K562 (cell line): ENCODE results near the gene SLC2A13. TPM values are rescaled to one million over a fixed set of nuclear protein-coding genes. Genes with fewer than 3 reads are reported as not detected.

Source experiments
- ATAC-seq: fragments of 200-7000 bp; cut with Tn5 transposase; 3 replicates; pipeline ENCODE4 v1.9.1; 2020; ENCODE audit warnings: moderate library complexity
- BruUV-seq: library from RNA; stranded (reverse); fragments of 400-500 nt; replicated peaks from 2 replicates; lab custom pipeline; 2021; lab: Mats Ljungman, UMichigan
- CTCF ChIA-PET: fragments of 300-600 bp; formaldehyde crosslinking; extraction: SDS; loops from one replicate; lab custom pipeline; 2021; ENCODE audit warnings: low intra/inter-chr PET ratio; lab: Yijun Ruan, JAX
- POLR2A ChIA-PET: fragments of 300-600, 350-650 bp; sonication (Branson Sonifier 250); formaldehyde crosslinking; extraction: SDS; loops from one replicate; lab custom pipeline; 2021; ENCODE audit warnings: antibody characterized with exemption, inconsistent platforms; lab: Yijun Ruan, JAX
- DNase-seq, 4 experiments: peaks; one replicate each; pipeline versions ENCODE4 v3.0.0 to v3.0.0-alpha.2; 2011 to 2018; ENCODE audit warnings: low spot score in 3 of 4, mixed read lengths in 3 of 4; ENCODE audit errors: extremely low read depth in 1 of 4
- FAIRE-seq: peaks from 2 replicates; lab custom pipeline; 2011; peaks lifted over from hg19 to GRCh38; lab: Jason Lieb, UNC
- H2AFZ ChIP-seq: 2 replicates; pipeline ENCODE4 v1.6.0; 2011; ENCODE audit warnings: low read depth, low read length, control low read depth, inconsistent platforms
- H3K27ac ChIP-seq: fragments of 200-600 bp; 3 replicates; pipeline ENCODE4 v1.8.0; 2011; ENCODE audit warnings: low read depth, mild to moderate bottlenecking, control low read depth, inconsistent platforms, low read length, moderate library complexity, mixed read lengths; ENCODE audit errors: extremely low read depth
- H3K27me3 ChIP-seq, 2 experiments: fragments of 300-600 bp in 1 of 2; 2 replicates in 1 of 2; 3 replicates in 1 of 2; pipeline versions ENCODE4 v1.6.0 to v1.8.0; 2011; ENCODE audit warnings: inconsistent platforms in 2 of 2, low read length in 2 of 2, mild to moderate bottlenecking in 1 of 2, mixed read lengths in 1 of 2, moderate library complexity in 1 of 2; ENCODE audit not compliant: control insufficient read depth in 2 of 2, insufficient read depth in 2 of 2
- H3K36me3 ChIP-seq: fragments of 300-600 bp; 3 replicates; pipeline ENCODE4 v1.8.0; 2011; ENCODE audit warnings: mild to moderate bottlenecking, low read length, inconsistent platforms; ENCODE audit not compliant: control insufficient read depth, insufficient read depth
- H3K4me1 ChIP-seq, 2 experiments: fragments of 200-600 bp in 1 of 2; replicated peaks in 1 of 2; 2 replicates in 1 of 2; 3 replicates in 1 of 2; pipeline versions ENCODE4 v1.5.1 to v1.8.0; 2011; ENCODE audit warnings: inconsistent platforms in 2 of 2, low read length in 2 of 2, mild to moderate bottlenecking in 1 of 2, mixed read lengths in 1 of 2, moderate library complexity in 1 of 2; ENCODE audit not compliant: control insufficient read depth in 2 of 2, insufficient read depth in 2 of 2
- H3K4me2 ChIP-seq: 2 replicates; pipeline ENCODE4 v1.6.1; 2011; ENCODE audit warnings: low read length, control low read depth, inconsistent platforms, mixed read lengths; ENCODE audit not compliant: insufficient read depth
- H3K4me3 ChIP-seq: fragments of 200-600 bp; sonication (generic), shearing (Covaris generic); 2 replicates; pipeline ENCODE4 v1.5.1; 2016; ENCODE audit warnings: control low read depth, inconsistent platforms
- H3K79me2 ChIP-seq: fragments of 200-600 bp; 3 replicates; pipeline ENCODE4 v1.8.0; 2011; ENCODE audit warnings: low read length, inconsistent platforms; ENCODE audit not compliant: control insufficient read depth, insufficient read depth
- H3K9ac ChIP-seq, 2 experiments: 2 replicates each; pipeline versions ENCODE4 v1.6.0 to v1.6.1; 2011; ENCODE audit warnings: low read depth in 2 of 2, low read length in 2 of 2, control low read depth in 1 of 2, inconsistent platforms in 1 of 2, mild to moderate bottlenecking in 1 of 2, mixed read lengths in 1 of 2; ENCODE audit not compliant: insufficient read depth in 1 of 2
- H3K9me1 ChIP-seq: one replicate; pipeline ENCODE4 v1.6.0; 2011; ENCODE audit warnings: inconsistent platforms, mild to moderate bottlenecking, low read length, moderate library complexity; ENCODE audit not compliant: control insufficient read depth, insufficient read depth
- H3K9me3 ChIP-seq: replicated peaks from 2 replicates; pipeline ENCODE4 v1.5.1; 2011; ENCODE audit warnings: low read depth, low read length, inconsistent platforms; ENCODE audit not compliant: control insufficient read depth, insufficient read depth
- H4K20me1 ChIP-seq: replicated peaks from 2 replicates; pipeline ENCODE4 v1.6.1; 2011; ENCODE audit warnings: low read length, inconsistent platforms, mixed read lengths; ENCODE audit not compliant: control insufficient read depth, insufficient read depth
- ZNF766 ChIP-seq: fragments of 200-800 bp; sonication (Bioruptor generic); conservative IDR thresholded peaks from 2 replicates; pipeline ENCODE4 v1.6.1; 2016; ENCODE audit warnings: missing genetic modification characterization, missing compliant biosample characterization
- WGBS: fragments of 100-300 bp; shearing (Covaris generic); methylation state at CpG from one replicate; pipeline ENCODE4 v1.1.6; 2016; ENCODE audit warnings: low coverage, mixed read lengths; ENCODE audit not compliant: insufficient coverage; ENCODE audit errors: missing lambda C conversion rate; 5-methylcytosine and 5-hydroxymethylcytosine counted together
- in situ Hi-C: fragments of 300-500 bp; cut with MboI; formaldehyde crosslinking; loops from 4 replicates; pipeline ENCODE4 v1.15.0; 2018; ENCODE audit warnings: inconsistent platforms, mixed read lengths
- intact Hi-C: fragments of 100-400 bp; cut with micrococcal nuclease; formaldehyde crosslinking; loops from 2 replicates; pipeline ENCODE4 v1.14.2; 2022
- polyA plus RNA-seq, 8 experiments: library from polyadenylated mRNA; depleted of rRNA in 4 of 8; stranded (reverse) in 5 of 8; unstranded in 3 of 8; fragments of >200 nt; fragmentation: Nextera tagmentation in 2 of 8; fragmentation: Illumina TruSeq in 1 of 8; extraction: Ambion mirVana in 2 of 8; extraction: Trizol in 1 of 8; gene quantifications; 2 replicates each; pipeline versions ENCODE4 v1.2.1 to v1.2.3, GENCODE V29; 2011 to 2014; ENCODE audit warnings: inconsistent platforms in 1 of 8, missing spikeins in 1 of 8
- total RNA-seq, 7 experiments: library from RNA; depleted of rRNA in 6 of 7; stranded (reverse); fragments of >200 nt in 6 of 7; fragmentation: Illumina TruSeq in 2 of 7; extraction: Trizol in 2 of 7; gene quantifications; 2 replicates each; pipeline versions ENCODE4 v1.2.1 to v1.2.3, GENCODE V29; 2011 to 2021; ENCODE audit warnings: low replicate concordance in 1 of 7
- TF ChIP-seq, protein P1 (sequence below): fragments of 450-650 bp; IDR thresholded peaks from 2 replicates; pipeline ENCODE4 v1.6.1; 2016; ENCODE audit warnings: mild to moderate bottlenecking, moderate library complexity
- TF ChIP-seq, protein P2 (sequence below): fragments of 450-650 bp; IDR thresholded peaks from 2 replicates; pipeline ENCODE4 v1.6.1; 2017; ENCODE audit warnings: antibody characterized with exemption, mild to moderate bottlenecking

The SLC2A13 gene
- total and polyA plus RNA-seq, 9 of the 15 experiments (the other 6 are each of a cell fraction or from before 2014, with no cell fraction given), result 1.7 to 12.4 (median 9.0) TPM

DNA sequence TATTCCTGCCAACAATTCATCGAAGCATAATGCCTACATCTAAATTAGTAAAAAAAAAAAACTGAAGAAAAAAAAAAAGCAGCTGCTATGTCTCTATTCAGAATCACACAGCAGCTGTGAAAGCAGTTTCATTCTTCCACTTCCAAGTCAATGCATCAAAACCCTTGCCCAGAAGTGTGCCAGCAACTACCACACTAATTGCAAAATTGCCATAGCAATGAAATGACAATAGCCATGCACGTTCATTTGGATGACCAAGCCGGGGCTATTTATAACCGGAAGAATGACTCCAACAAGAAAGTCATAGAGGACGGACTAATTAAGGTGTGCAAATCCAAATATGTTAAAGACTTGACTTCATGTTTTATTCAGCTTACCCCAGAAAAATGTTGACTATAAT is 42.5 kb downstream of the SLC2A13 start:
- no peak overlapping the region for H3K9ac ChIP-seq
- POLR2A ChIA-PET, result no interaction called here
- H4K20me1 ChIP-seq, result no peaks in the 10 kb centered on the region
- H3K79me2 ChIP-seq, result no peaks in the 10 kb centered on the region
- CTCF ChIA-PET, result no interaction called here
- H3K4me3 ChIP-seq, result no peak overlapping the region
- H2AFZ ChIP-seq, result no peak overlapping the region
- intact Hi-C loops, result loop anchor here (5.0 kb wide), 1 partner anchor 39 kb away; no protein-coding TSS in a partner anchor
- no peak overlapping the region for H3K27ac ChIP-seq
- 39% methylated on average over 5 of the region's 5 CpGs for WGBS
- H3K4me2 ChIP-seq, result no peak overlapping the region
- no peaks in the 10 kb centered on the region for H3K36me3 ChIP-seq
- no peaks in the 10 kb centered on the region for H3K27me3 ChIP-seq
- no TSS peak for BruUV-seq
- in situ Hi-C loops, result no loop called here
- ATAC-seq (no peak), DNase-seq (no peak), FAIRE-seq (no peak)
- no peaks in the 10 kb centered on the region for H3K9me1 ChIP-seq
- no peaks in the 10 kb centered on the region; a peak in 1 of 5 replicates for H3K4me1 ChIP-seq
- no peaks in the 10 kb centered on the region for H3K9me3 ChIP-seq
- TF ChIP-seq, protein P1, sequence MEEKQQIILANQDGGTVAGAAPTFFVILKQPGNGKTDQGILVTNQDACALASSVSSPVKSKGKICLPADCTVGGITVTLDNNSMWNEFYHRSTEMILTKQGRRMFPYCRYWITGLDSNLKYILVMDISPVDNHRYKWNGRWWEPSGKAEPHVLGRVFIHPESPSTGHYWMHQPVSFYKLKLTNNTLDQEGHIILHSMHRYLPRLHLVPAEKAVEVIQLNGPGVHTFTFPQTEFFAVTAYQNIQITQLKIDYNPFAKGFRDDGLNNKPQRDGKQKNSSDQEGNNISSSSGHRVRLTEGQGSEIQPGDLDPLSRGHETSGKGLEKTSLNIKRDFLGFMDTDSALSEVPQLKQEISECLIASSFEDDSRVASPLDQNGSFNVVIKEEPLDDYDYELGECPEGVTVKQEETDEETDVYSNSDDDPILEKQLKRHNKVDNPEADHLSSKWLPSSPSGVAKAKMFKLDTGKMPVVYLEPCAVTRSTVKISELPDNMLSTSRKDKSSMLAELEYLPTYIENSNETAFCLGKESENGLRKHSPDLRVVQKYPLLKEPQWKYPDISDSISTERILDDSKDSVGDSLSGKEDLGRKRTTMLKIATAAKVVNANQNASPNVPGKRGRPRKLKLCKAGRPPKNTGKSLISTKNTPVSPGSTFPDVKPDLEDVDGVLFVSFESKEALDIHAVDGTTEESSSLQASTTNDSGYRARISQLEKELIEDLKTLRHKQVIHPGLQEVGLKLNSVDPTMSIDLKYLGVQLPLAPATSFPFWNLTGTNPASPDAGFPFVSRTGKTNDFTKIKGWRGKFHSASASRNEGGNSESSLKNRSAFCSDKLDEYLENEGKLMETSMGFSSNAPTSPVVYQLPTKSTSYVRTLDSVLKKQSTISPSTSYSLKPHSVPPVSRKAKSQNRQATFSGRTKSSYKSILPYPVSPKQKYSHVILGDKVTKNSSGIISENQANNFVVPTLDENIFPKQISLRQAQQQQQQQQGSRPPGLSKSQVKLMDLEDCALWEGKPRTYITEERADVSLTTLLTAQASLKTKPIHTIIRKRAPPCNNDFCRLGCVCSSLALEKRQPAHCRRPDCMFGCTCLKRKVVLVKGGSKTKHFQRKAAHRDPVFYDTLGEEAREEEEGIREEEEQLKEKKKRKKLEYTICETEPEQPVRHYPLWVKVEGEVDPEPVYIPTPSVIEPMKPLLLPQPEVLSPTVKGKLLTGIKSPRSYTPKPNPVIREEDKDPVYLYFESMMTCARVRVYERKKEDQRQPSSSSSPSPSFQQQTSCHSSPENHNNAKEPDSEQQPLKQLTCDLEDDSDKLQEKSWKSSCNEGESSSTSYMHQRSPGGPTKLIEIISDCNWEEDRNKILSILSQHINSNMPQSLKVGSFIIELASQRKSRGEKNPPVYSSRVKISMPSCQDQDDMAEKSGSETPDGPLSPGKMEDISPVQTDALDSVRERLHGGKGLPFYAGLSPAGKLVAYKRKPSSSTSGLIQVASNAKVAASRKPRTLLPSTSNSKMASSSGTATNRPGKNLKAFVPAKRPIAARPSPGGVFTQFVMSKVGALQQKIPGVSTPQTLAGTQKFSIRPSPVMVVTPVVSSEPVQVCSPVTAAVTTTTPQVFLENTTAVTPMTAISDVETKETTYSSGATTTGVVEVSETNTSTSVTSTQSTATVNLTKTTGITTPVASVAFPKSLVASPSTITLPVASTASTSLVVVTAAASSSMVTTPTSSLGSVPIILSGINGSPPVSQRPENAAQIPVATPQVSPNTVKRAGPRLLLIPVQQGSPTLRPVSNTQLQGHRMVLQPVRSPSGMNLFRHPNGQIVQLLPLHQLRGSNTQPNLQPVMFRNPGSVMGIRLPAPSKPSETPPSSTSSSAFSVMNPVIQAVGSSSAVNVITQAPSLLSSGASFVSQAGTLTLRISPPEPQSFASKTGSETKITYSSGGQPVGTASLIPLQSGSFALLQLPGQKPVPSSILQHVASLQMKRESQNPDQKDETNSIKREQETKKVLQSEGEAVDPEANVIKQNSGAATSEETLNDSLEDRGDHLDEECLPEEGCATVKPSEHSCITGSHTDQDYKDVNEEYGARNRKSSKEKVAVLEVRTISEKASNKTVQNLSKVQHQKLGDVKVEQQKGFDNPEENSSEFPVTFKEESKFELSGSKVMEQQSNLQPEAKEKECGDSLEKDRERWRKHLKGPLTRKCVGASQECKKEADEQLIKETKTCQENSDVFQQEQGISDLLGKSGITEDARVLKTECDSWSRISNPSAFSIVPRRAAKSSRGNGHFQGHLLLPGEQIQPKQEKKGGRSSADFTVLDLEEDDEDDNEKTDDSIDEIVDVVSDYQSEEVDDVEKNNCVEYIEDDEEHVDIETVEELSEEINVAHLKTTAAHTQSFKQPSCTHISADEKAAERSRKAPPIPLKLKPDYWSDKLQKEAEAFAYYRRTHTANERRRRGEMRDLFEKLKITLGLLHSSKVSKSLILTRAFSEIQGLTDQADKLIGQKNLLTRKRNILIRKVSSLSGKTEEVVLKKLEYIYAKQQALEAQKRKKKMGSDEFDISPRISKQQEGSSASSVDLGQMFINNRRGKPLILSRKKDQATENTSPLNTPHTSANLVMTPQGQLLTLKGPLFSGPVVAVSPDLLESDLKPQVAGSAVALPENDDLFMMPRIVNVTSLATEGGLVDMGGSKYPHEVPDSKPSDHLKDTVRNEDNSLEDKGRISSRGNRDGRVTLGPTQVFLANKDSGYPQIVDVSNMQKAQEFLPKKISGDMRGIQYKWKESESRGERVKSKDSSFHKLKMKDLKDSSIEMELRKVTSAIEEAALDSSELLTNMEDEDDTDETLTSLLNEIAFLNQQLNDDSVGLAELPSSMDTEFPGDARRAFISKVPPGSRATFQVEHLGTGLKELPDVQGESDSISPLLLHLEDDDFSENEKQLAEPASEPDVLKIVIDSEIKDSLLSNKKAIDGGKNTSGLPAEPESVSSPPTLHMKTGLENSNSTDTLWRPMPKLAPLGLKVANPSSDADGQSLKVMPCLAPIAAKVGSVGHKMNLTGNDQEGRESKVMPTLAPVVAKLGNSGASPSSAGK, result no peak
- TF ChIP-seq, protein P2, sequence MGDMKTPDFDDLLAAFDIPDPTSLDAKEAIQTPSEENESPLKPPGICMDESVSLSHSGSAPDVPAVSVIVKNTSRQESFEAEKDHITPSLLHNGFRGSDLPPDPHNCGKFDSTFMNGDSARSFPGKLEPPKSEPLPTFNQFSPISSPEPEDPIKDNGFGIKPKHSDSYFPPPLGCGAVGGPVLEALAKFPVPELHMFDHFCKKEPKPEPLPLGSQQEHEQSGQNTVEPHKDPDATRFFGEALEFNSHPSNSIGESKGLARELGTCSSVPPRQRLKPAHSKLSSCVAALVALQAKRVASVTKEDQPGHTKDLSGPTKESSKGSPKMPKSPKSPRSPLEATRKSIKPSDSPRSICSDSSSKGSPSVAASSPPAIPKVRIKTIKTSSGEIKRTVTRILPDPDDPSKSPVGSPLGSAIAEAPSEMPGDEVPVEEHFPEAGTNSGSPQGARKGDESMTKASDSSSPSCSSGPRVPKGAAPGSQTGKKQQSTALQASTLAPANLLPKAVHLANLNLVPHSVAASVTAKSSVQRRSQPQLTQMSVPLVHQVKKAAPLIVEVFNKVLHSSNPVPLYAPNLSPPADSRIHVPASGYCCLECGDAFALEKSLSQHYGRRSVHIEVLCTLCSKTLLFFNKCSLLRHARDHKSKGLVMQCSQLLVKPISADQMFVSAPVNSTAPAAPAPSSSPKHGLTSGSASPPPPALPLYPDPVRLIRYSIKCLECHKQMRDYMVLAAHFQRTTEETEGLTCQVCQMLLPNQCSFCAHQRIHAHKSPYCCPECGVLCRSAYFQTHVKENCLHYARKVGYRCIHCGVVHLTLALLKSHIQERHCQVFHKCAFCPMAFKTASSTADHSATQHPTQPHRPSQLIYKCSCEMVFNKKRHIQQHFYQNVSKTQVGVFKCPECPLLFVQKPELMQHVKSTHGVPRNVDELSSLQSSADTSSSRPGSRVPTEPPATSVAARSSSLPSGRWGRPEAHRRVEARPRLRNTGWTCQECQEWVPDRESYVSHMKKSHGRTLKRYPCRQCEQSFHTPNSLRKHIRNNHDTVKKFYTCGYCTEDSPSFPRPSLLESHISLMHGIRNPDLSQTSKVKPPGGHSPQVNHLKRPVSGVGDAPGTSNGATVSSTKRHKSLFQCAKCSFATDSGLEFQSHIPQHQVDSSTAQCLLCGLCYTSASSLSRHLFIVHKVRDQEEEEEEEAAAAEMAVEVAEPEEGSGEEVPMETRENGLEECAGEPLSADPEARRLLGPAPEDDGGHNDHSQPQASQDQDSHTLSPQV, result no peak
- TF ChIP-seq ZNF766, result no peak
